Gastrocnemius medialis (tissue), 4 donors: ENCODE measurements around the gene NEMF.

Experiments used
- CTCF ChIP-seq, 5 experiments: fragments of 450-650 bp in 3 of 5; fragments of 200-600 bp in 2 of 5; sonication (generic) in 2 of 5; IDR thresholded peaks in 4 of 5; conservative IDR thresholded peaks in 1 of 5; 1 replicate in 4 of 5; 2 replicates in 1 of 5; pipeline ENCODE4 v1.5.1; 2016 to 2019; ENCODE audit warnings: antibody characterized with exemption in 5 of 5, mild to moderate bottlenecking in 3 of 5, moderate library complexity in 3 of 5
- POLR2A ChIP-seq, 2 donors: fragments of 450-650 bp; IDR thresholded peaks; one replicate each; pipeline ENCODE4 v1.6.1; 2017; ENCODE audit warnings: antibody characterized with exemption in 2 of 2, mild to moderate bottlenecking in 2 of 2, moderate library complexity in 2 of 2

- TF ChIP-seq POLR2A (IDR thresholded peaks at IDR 0.05) = no peak
- TF ChIP-seq CTCF (IDR thresholded peaks at IDR 0.05 in 4 of 5, conservative IDR thresholded peaks at IDR 0.05 in 1 of 5) = no peak
Observed at GRCh38 chr14:49868720-49869114, 16.1 kb upstream of the NEMF start.
